GM12878 (cell line): Measurements from ENCODE around the gene LHFPL3. TPM values are rescaled to one million over a fixed set of nuclear protein-coding genes. Genes with fewer than 3 reads are reported as not detected.

ENCODE experiments used
- ATAC-seq: fragments of 200-7000 bp; cut with Tn5 transposase; 3 replicates; pipeline ENCODE4 v1.9.1; 2020; ENCODE audit warnings: mild to moderate bottlenecking, moderate library complexity
- BruUV-seq: library from RNA; stranded (reverse); fragments of 400-500 nt; replicated peaks from 2 replicates; lab custom pipeline; 2021; lab: Mats Ljungman, UMichigan
- CTCF ChIA-PET: fragments of 300-600 bp; sonication (Branson Sonifier 250); formaldehyde crosslinking; extraction: SDS; loops from one replicate; lab custom pipeline; 2021; ENCODE audit warnings: inconsistent platforms; lab: Yijun Ruan, JAX
- POLR2A ChIA-PET: fragments of 350-600 bp; formaldehyde crosslinking; extraction: SDS; loops from one replicate; lab custom pipeline; 2021; ENCODE audit warnings: inconsistent platforms; lab: Charles Lee
- RAD21 ChIA-PET: fragments of 300-600 bp; sonication (Branson Sonifier 250); formaldehyde crosslinking; loops from one replicate; lab custom pipeline; 2023; ENCODE audit warnings: antibody characterized with exemption; ENCODE audit not compliant: unreplicated experiment; lab: Charles Lee
- SMC1A ChIA-PET: fragments of 300-600 bp; sonication (Branson Sonifier 250); formaldehyde crosslinking; loops from one replicate; lab custom pipeline; 2023; ENCODE audit not compliant: unreplicated experiment, uncharacterized antibody; lab: Charles Lee
- DNase-seq: peaks from one replicate; pipeline ENCODE4 v3.0.0-alpha.2; 2011; ENCODE audit warnings: low read depth, low spot score
- FAIRE-seq: peaks from 3 replicates; lab custom pipeline; 2011; peaks lifted over from hg19 to GRCh38; lab: Jason Lieb, UNC
- H2AFZ ChIP-seq: 2 replicates; pipeline ENCODE4 v1.6.0; 2011; ENCODE audit warnings: low read depth, low read length, control low read depth; ENCODE audit not compliant: control insufficient read depth
- H3K27ac ChIP-seq: 2 replicates; pipeline ENCODE4 v1.5.1; 2011; ENCODE audit warnings: control low read depth; ENCODE audit not compliant: control insufficient read depth, insufficient read depth
- H3K27me3 ChIP-seq, 2 experiments: replicated peaks in 1 of 2; 2 replicates each; pipeline versions ENCODE4 v1.6.0 to v1.6.1; 2011; ENCODE audit warnings: low read length in 1 of 2; ENCODE audit not compliant: control insufficient read depth in 2 of 2, insufficient read depth in 2 of 2
- H3K36me3 ChIP-seq, 2 experiments: 2 replicates each; pipeline ENCODE4 v1.5.1; 2011; ENCODE audit warnings: low read length in 1 of 2; ENCODE audit not compliant: control insufficient read depth in 2 of 2, insufficient read depth in 2 of 2
- H3K4me1 ChIP-seq: 2 replicates; pipeline ENCODE4 v1.6.1; 2011; ENCODE audit warnings: mild to moderate bottlenecking, low read length, moderate library complexity, mixed read lengths; ENCODE audit not compliant: control insufficient read depth, insufficient read depth
- H3K4me2 ChIP-seq: 2 replicates; pipeline ENCODE4 v1.6.0; 2011; ENCODE audit warnings: control low read depth; ENCODE audit not compliant: control insufficient read depth, insufficient read depth
- H3K4me3 ChIP-seq: fragments of 200-600 bp; sonication (generic); 2 replicates; pipeline ENCODE4 v1.5.1; 2016
- H3K79me2 ChIP-seq: 2 replicates; pipeline ENCODE4 v1.6.0; 2011; ENCODE audit warnings: low read length; ENCODE audit not compliant: control insufficient read depth, insufficient read depth
- H3K9ac ChIP-seq: 2 replicates; pipeline ENCODE4 v1.8.0; 2011; ENCODE audit warnings: low read length, control low read depth, mixed read lengths; ENCODE audit not compliant: control insufficient read depth, insufficient read depth
- H3K9me3 ChIP-seq: replicated peaks from 3 replicates; pipeline ENCODE4 v1.5.1; 2011; ENCODE audit warnings: mild to moderate bottlenecking, low read length; ENCODE audit not compliant: control insufficient read depth, insufficient read depth
- H4K20me1 ChIP-seq: 2 replicates; pipeline ENCODE4 v1.6.0; 2011; ENCODE audit not compliant: control insufficient read depth, insufficient read depth
- EGR1 ChIP-seq, 2 experiments: IDR thresholded peaks; 1 replicate in 1 of 2; 2 replicates in 1 of 2; pipeline ENCODE4 v1.6.1; 2011 to 2012; ENCODE audit warnings: low read depth in 2 of 2, low read length in 2 of 2, borderline replicate concordance in 1 of 2, mild to moderate bottlenecking in 1 of 2, moderate library complexity in 1 of 2
- ETV6 ChIP-seq, 2 experiments: fragments of 450-650 bp in 1 of 2; IDR thresholded peaks in 1 of 2; conservative IDR thresholded peaks in 1 of 2; 2 replicates each; pipeline ENCODE4 v1.6.1; 2014; ENCODE audit warnings: antibody characterized with exemption in 1 of 2, borderline replicate concordance in 1 of 2, low read depth in 1 of 2, mild to moderate bottlenecking in 1 of 2, moderate library complexity in 1 of 2
- HCFC1 ChIP-seq: fragments of 150-350 bp; IDR thresholded peaks from 2 replicates; pipeline ENCODE4 v1.6.1; 2014; ENCODE audit warnings: low read length
- IKZF1 ChIP-seq: fragments of 450-650 bp; conservative IDR thresholded peaks from 2 replicates; pipeline ENCODE4 v1.6.1; 2017; ENCODE audit warnings: antibody characterized with exemption, mild to moderate bottlenecking
- JUND ChIP-seq: IDR thresholded peaks from 2 replicates; pipeline ENCODE4 v1.6.1; 2012; ENCODE audit warnings: low read depth, mild to moderate bottlenecking, low read length, improper control_type of control experiment, moderate library complexity
- KAT2A ChIP-seq: conservative IDR thresholded peaks from 2 replicates; pipeline ENCODE4 v1.6.1; 2011; ENCODE audit warnings: low read depth, low read length; ENCODE audit not compliant: control insufficient read depth
- NFYA ChIP-seq: IDR thresholded peaks from 2 replicates; pipeline ENCODE4 v1.6.1; 2011; ENCODE audit warnings: low read depth, mild to moderate bottlenecking, low read length, improper control_type of control experiment, borderline replicate concordance
- NR2F1 ChIP-seq: fragments of 450-650 bp; conservative IDR thresholded peaks from 2 replicates; pipeline ENCODE4 v1.6.1; 2017; ENCODE audit warnings: mild to moderate bottlenecking
- RBBP5 ChIP-seq: fragments of 200-600 bp; sonication (generic); conservative IDR thresholded peaks from 2 replicates; pipeline ENCODE4 v1.6.1; 2016
- RFX5 ChIP-seq: IDR thresholded peaks from 2 replicates; pipeline ENCODE4 v1.6.1; 2011; ENCODE audit warnings: low read depth, low read length, improper control_type of control experiment
- SIN3A ChIP-seq: IDR thresholded peaks from 2 replicates; pipeline ENCODE4 v1.6.1; 2012; ENCODE audit warnings: low read depth, low read length, improper control_type of control experiment
- TCF12 ChIP-seq: IDR thresholded peaks from 2 replicates; pipeline ENCODE4 v1.6.1; 2011; ENCODE audit warnings: low read depth, mild to moderate bottlenecking, low read length
- YBX1 ChIP-seq: fragments of 450-650 bp; IDR thresholded peaks from 2 replicates; pipeline ENCODE4 v1.6.1; 2016; ENCODE audit warnings: antibody characterized with exemption
- YY1 ChIP-seq: IDR thresholded peaks from 2 replicates; pipeline ENCODE4 v1.6.1; 2011; ENCODE audit warnings: low read depth, mild to moderate bottlenecking, low read length
- ZNF274 ChIP-seq: IDR thresholded peaks from one replicate; pipeline ENCODE4 v1.8.0; 2011; ENCODE audit not compliant: insufficient read length, insufficient read depth
- ZNF622 ChIP-seq: fragments of 450-650 bp; IDR thresholded peaks from 2 replicates; pipeline ENCODE4 v1.6.1; 2017; ENCODE audit warnings: mild to moderate bottlenecking, inconsistent platforms
- WGBS: methylation state at CpG from one replicate; pipeline ENCODE4 v1.1.6; 2016; ENCODE audit warnings: low lambda C conversion rate; ENCODE audit not compliant: insufficient replicate concordance, insufficient coverage; ENCODE audit errors: missing lambda C conversion rate; 5-methylcytosine and 5-hydroxymethylcytosine counted together
- in situ Hi-C: fragments of 300-500 bp; cut with MboI; formaldehyde crosslinking; loops from 9 replicates; pipeline ENCODE4 v1.14.3; 2018; ENCODE audit warnings: mixed read lengths
- intact Hi-C: fragments of 100-400 bp; cut with micrococcal nuclease; formaldehyde crosslinking; loops from one replicate; pipeline ENCODE4 v1.14.2; 2022; ENCODE audit not compliant: unreplicated experiment
- polyA plus RNA-seq, 11 experiments: library from polyadenylated mRNA; depleted of rRNA in 4 of 11; unstranded in 6 of 11; stranded (reverse) in 5 of 11; fragments of >200 nt; fragmentation: Nextera tagmentation in 4 of 11; fragmentation: Illumina TruSeq in 1 of 11; extraction: Ambion mirVana in 4 of 11; extraction: Trizol in 1 of 11; gene quantifications; 1 replicate in 1 of 11; 2 replicates in 10 of 11; pipeline versions ENCODE4 v1.2.1 to v1.2.3, GENCODE V29; 2011 to 2016; ENCODE audit warnings: inconsistent platforms in 2 of 11, missing spikeins in 2 of 11, low read depth in 1 of 11
- total RNA-seq, 4 experiments: library from RNA; depleted of rRNA in 3 of 4; stranded (reverse); fragments of >200 nt in 3 of 4; fragmentation: Illumina TruSeq in 1 of 4; extraction: Trizol in 1 of 4; gene quantifications; 2 replicates each; pipeline versions ENCODE4 v1.2.1 to v1.2.3, GENCODE V29; 2013 to 2021
- TF ChIP-seq, protein P1 (sequence below): fragments of 450-650 bp; IDR thresholded peaks from 2 replicates; pipeline ENCODE4 v1.6.1; 2017; ENCODE audit warnings: mild to moderate bottlenecking, moderate library complexity
- TF ChIP-seq, protein P2 (sequence below): fragments of 450-650 bp; IDR thresholded peaks from 2 replicates; pipeline ENCODE4 v1.6.1; 2017; ENCODE audit warnings: borderline replicate concordance
- TF ChIP-seq, protein P3 (sequence below): fragments of 450-650 bp; IDR thresholded peaks from 2 replicates; pipeline ENCODE4 v1.6.1; 2018; ENCODE audit warnings: mild to moderate bottlenecking, low read depth, moderate library complexity; ENCODE audit not compliant: partially characterized antibody

The LHFPL3 gene
- total and polyA plus RNA-seq, 10 of the 15 experiments (the other 5 are each of a cell fraction or from before 2014, with no cell fraction given): 0.09 TPM; not detected in 9

DNA sequence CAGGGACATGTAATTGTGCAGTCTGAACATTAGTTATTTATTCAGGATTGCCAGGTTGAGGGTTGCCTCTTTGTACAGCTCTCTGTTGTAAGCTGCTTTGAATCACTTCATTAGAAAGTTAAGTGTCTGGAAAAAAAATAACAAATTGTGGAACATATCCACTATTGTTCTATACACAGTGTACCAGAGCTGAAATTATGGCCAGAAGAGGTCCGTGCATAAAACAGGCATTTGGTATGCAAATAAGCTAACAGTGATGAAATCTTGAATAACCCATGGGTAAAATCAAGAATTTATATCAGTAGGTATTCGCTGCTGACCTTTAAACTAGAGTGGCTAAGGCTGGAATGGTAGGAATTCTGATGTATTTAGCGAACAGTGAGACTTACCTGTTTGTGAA lies 152.1 kb downstream of the LHFPL3 start:
- no TSS peak for BruUV-seq
- Histone ChIP-seq H4K20me1 (no peaks in the 10 kb centered on the region), H3K4me1 (no peaks in the 10 kb centered on the region), H3K9me3 (no peaks in the 10 kb centered on the region), H3K36me3 (no peaks in the 10 kb centered on the region), H3K27ac (no peak overlapping the region), H3K27me3 (no peaks in the 10 kb centered on the region), H3K4me2 (no peak overlapping the region), H2AFZ (no peak overlapping the region), H3K4me3 (no peak overlapping the region), H3K79me2 (no peaks in the 10 kb centered on the region), H3K9ac (no peak overlapping the region)
- SMC1A ChIA-PET: no interaction called here
- CTCF ChIA-PET: no interaction called here
- TF ChIP-seq ETV6 (conservative IDR thresholded peaks at IDR 0.05 in 1 of 2, IDR thresholded peaks at IDR 0.05 in 1 of 2; ENCODE audit: borderline replicate concordance in 1 of 2, low read depth in 1 of 2): no peak
- no peak for TF ChIP-seq RBBP5
- no peak for TF ChIP-seq KAT2A
- TF ChIP-seq NFYA: no peak
- TF ChIP-seq NR2F1: no peak
- no peak for TF ChIP-seq ZNF274
- TF ChIP-seq, protein P1, sequence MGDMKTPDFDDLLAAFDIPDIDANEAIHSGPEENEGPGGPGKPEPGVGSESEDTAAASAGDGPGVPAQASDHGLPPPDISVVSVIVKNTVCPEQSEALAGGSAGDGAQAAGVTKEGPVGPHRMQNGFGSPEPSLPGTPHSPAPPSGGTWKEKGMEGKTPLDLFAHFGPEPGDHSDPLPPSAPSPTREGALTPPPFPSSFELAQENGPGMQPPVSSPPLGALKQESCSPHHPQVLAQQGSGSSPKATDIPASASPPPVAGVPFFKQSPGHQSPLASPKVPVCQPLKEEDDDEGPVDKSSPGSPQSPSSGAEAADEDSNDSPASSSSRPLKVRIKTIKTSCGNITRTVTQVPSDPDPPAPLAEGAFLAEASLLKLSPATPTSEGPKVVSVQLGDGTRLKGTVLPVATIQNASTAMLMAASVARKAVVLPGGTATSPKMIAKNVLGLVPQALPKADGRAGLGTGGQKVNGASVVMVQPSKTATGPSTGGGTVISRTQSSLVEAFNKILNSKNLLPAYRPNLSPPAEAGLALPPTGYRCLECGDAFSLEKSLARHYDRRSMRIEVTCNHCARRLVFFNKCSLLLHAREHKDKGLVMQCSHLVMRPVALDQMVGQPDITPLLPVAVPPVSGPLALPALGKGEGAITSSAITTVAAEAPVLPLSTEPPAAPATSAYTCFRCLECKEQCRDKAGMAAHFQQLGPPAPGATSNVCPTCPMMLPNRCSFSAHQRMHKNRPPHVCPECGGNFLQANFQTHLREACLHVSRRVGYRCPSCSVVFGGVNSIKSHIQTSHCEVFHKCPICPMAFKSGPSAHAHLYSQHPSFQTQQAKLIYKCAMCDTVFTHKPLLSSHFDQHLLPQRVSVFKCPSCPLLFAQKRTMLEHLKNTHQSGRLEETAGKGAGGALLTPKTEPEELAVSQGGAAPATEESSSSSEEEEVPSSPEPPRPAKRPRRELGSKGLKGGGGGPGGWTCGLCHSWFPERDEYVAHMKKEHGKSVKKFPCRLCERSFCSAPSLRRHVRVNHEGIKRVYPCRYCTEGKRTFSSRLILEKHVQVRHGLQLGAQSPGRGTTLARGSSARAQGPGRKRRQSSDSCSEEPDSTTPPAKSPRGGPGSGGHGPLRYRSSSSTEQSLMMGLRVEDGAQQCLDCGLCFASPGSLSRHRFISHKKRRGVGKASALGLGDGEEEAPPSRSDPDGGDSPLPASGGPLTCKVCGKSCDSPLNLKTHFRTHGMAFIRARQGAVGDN: no peak
- TF ChIP-seq HCFC1: no peak
- TF ChIP-seq, protein P2, sequence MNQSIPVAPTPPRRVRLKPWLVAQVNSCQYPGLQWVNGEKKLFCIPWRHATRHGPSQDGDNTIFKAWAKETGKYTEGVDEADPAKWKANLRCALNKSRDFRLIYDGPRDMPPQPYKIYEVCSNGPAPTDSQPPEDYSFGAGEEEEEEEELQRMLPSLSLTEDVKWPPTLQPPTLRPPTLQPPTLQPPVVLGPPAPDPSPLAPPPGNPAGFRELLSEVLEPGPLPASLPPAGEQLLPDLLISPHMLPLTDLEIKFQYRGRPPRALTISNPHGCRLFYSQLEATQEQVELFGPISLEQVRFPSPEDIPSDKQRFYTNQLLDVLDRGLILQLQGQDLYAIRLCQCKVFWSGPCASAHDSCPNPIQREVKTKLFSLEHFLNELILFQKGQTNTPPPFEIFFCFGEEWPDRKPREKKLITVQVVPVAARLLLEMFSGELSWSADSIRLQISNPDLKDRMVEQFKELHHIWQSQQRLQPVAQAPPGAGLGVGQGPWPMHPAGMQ: no peak
- no peak for TF ChIP-seq EGR1 (IDR thresholded peaks at IDR 0.05; ENCODE audit: borderline replicate concordance in 1 of 2, low read depth in 2 of 2, low read length in 2 of 2)
- no peak for TF ChIP-seq YBX1
- no peak for TF ChIP-seq JUND
- TF ChIP-seq, protein P3, sequence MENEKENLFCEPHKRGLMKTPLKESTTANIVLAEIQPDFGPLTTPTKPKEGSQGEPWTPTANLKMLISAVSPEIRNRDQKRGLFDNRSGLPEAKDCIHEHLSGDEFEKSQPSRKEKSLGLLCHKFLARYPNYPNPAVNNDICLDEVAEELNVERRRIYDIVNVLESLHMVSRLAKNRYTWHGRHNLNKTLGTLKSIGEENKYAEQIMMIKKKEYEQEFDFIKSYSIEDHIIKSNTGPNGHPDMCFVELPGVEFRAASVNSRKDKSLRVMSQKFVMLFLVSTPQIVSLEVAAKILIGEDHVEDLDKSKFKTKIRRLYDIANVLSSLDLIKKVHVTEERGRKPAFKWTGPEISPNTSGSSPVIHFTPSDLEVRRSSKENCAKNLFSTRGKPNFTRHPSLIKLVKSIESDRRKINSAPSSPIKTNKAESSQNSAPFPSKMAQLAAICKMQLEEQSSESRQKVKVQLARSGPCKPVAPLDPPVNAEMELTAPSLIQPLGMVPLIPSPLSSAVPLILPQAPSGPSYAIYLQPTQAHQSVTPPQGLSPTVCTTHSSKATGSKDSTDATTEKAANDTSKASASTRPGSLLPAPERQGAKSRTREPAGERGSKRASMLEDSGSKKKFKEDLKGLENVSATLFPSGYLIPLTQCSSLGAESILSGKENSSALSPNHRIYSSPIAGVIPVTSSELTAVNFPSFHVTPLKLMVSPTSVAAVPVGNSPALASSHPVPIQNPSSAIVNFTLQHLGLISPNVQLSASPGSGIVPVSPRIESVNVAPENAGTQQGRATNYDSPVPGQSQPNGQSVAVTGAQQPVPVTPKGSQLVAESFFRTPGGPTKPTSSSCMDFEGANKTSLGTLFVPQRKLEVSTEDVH: no peak
- no peak for TF ChIP-seq YY1
- TF ChIP-seq IKZF1: no peak
- no peak for TF ChIP-seq SIN3A
- TF ChIP-seq TCF12: no peak
- TF ChIP-seq ZNF622: no peak
- TF ChIP-seq RFX5: no peak
- in situ Hi-C loops: no loop called here
- POLR2A ChIA-PET: interaction anchor here (0.6 kb wide), 1 partner anchor 223 kb away, joined by 4 read pairs; no protein-coding TSS in a partner anchor
- DNase-seq (no peak), ATAC-seq (no peak), FAIRE-seq (no peak)
- intact Hi-C loops: no loop called here
- RAD21 ChIA-PET: no interaction called here
- under 1% methylated on average over 3 of the region's 3 CpGs for WGBS
